Measurements from ENCODE around the gene ASB6. TPM values are rescaled to one million over a fixed set of nuclear protein-coding genes. Genes with fewer than 3 reads are reported as not detected.

ASB6 gene
- total and polyA plus RNA-seq, 4 donors: 3.4 to 8.4 (median 6.2) TPM

DNA sequence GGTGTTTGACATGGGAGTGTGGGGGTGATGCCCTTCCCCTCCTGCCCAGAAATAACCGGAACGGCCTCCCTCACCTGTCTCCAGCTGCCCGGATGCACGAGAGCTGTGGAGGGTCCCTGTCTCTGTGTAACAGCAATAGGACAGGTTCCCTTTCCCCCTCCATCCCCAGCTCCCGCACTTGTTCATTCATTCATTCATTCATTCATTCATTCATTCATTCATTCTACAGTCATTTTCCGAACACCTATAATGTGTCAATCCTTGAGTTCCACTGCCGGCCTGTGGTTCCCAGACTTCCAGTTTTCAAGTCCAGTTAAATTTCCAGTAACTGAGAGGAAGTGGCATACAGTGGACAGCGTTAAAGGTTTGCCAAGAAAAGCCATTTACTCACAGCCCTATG lies 30.8 kb upstream of the ASB6 start:
- no peaks in the 10 kb centered on the region for H3K9me3 ChIP-seq (ENCODE audit: control insufficient read depth in 4 of 4, low read length in 3 of 4)
- peaks cover 0 to 3% (median 0%) of the 10 kb centered on the region in 4 donors for H3K27me3 ChIP-seq (ENCODE audit: control insufficient read depth in 4 of 4, insufficient read depth in 4 of 4, low read length in 3 of 4)
- H3K4me1 ChIP-seq (ENCODE audit: control insufficient read depth in 4 of 4, insufficient read depth in 4 of 4, low read length in 3 of 4): no peaks in the 10 kb centered on the region
- TF ChIP-seq, protein P1, sequence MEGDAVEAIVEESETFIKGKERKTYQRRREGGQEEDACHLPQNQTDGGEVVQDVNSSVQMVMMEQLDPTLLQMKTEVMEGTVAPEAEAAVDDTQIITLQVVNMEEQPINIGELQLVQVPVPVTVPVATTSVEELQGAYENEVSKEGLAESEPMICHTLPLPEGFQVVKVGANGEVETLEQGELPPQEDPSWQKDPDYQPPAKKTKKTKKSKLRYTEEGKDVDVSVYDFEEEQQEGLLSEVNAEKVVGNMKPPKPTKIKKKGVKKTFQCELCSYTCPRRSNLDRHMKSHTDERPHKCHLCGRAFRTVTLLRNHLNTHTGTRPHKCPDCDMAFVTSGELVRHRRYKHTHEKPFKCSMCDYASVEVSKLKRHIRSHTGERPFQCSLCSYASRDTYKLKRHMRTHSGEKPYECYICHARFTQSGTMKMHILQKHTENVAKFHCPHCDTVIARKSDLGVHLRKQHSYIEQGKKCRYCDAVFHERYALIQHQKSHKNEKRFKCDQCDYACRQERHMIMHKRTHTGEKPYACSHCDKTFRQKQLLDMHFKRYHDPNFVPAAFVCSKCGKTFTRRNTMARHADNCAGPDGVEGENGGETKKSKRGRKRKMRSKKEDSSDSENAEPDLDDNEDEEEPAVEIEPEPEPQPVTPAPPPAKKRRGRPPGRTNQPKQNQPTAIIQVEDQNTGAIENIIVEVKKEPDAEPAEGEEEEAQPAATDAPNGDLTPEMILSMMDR (IDR thresholded peaks at IDR 0.05; ENCODE audit: low read depth, low read length, missing input control): no peak
- TF ChIP-seq JUND (IDR thresholded peaks at IDR 0.05): no peak
- TF ChIP-seq ATF3 (IDR thresholded peaks at IDR 0.05): no peak
- TF ChIP-seq ZBTB33 (IDR thresholded peaks at IDR 0.05): no peak
- no peak for TF ChIP-seq REST (IDR thresholded peaks at IDR 0.05)
- no peak for TF ChIP-seq HNF4G (IDR thresholded peaks at IDR 0.05)
- TF ChIP-seq RXRA (IDR thresholded peaks at IDR 0.05): no peak
- no peak for TF ChIP-seq FOXA2 (IDR thresholded peaks at IDR 0.05)
- no peak for TF ChIP-seq NR2F2 (IDR thresholded peaks at IDR 0.05)
- no peak for TF ChIP-seq FOXA1 (IDR thresholded peaks at IDR 0.05)
- TF ChIP-seq, protein P2, sequence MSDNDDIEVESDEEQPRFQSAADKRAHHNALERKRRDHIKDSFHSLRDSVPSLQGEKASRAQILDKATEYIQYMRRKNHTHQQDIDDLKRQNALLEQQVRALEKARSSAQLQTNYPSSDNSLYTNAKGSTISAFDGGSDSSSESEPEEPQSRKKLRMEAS (IDR thresholded peaks at IDR 0.05): no peak
- no peak for TF ChIP-seq RAD21 (IDR thresholded peaks at IDR 0.05)
- no peak for TF ChIP-seq EGR1 (IDR thresholded peaks at IDR 0.05; ENCODE audit: low read depth in 2 of 2)
- no peak for TF ChIP-seq YY1 (IDR thresholded peaks at IDR 0.05)
- no peak for TF ChIP-seq TAF1 (conservative IDR thresholded peaks at IDR 0.05)
- no peak for TF ChIP-seq SP1 (IDR thresholded peaks at IDR 0.05)
- no peak for TF ChIP-seq HNF4A (conservative IDR thresholded peaks at IDR 0.05)
- no peak for TF ChIP-seq GABPA (IDR thresholded peaks at IDR 0.05 in 1 of 2, conservative IDR thresholded peaks at IDR 0.05 in 1 of 2)
- H3K9ac ChIP-seq (ENCODE audit: low read depth in 1 of 2, low read length in 2 of 2): no peak overlapping the region
- no peaks in the 10 kb centered on the region for H3K36me3 ChIP-seq (ENCODE audit: control insufficient read depth in 4 of 4, insufficient read depth in 3 of 4, low read depth in 1 of 4, low read length in 3 of 4)
- H3K4me3 ChIP-seq (ENCODE audit: low read depth in 1 of 3, low read length in 3 of 3): no peak overlapping the region
- WGBS: 79% methylated on average over 8 of the region's 8 CpGs
- no peak overlapping the region for H3K27ac ChIP-seq (ENCODE audit: low read depth in 1 of 2, low read length in 2 of 2)
- DNase-seq (ENCODE audit: low spot score): no peak

Measured in liver (tissue), 9 donors.